CD8-positive, alpha-beta memory T cell (primary cell): Measurements from ENCODE around the gene PNPLA5. TPM values are rescaled to one million over a fixed set of nuclear protein-coding genes. Genes with fewer than 3 reads are reported as not detected.

ENCODE experiments used
- CTCF ChIA-PET: fragments of 350-600 bp; sonication (Branson Sonifier 250); formaldehyde crosslinking; loops from one replicate; lab custom pipeline; 2021; ENCODE audit warnings: antibody characterized with exemption; lab: Charles Lee
- POLR2A ChIA-PET: fragments of 350-600 bp; sonication (Branson Sonifier 250); formaldehyde crosslinking; loops from one replicate; lab custom pipeline; 2021; ENCODE audit warnings: antibody characterized with exemption; lab: Charles Lee
- DNase-seq, 5 donors: peaks; one replicate each; pipeline versions ENCODE4 v3.0.0 to v3.0.0-alpha.2; 2020 to 2022; ENCODE audit warnings: mixed read lengths in 1 of 5
- H3K27ac ChIP-seq: one replicate; pipeline ENCODE4 v1.7.0; 2013; ENCODE audit warnings: low read depth, mild to moderate bottlenecking, low read length, moderate library complexity
- H3K27me3 ChIP-seq: 2 replicates; pipeline ENCODE4 v1.7.0; 2013; ENCODE audit warnings: low read length, mild to moderate bottlenecking; ENCODE audit not compliant: insufficient read depth, poor library complexity, severe bottlenecking
- H3K36me3 ChIP-seq: 2 replicates; pipeline ENCODE4 v1.7.0; 2013; ENCODE audit warnings: mild to moderate bottlenecking, low read length, moderate library complexity; ENCODE audit not compliant: insufficient read depth
- H3K4me1 ChIP-seq: 2 replicates; pipeline ENCODE4 v1.7.0; 2013; ENCODE audit warnings: mild to moderate bottlenecking, low read length, moderate library complexity; ENCODE audit not compliant: insufficient read depth
- H3K4me3 ChIP-seq: 2 replicates; pipeline ENCODE4 v1.7.0; 2013; ENCODE audit warnings: mild to moderate bottlenecking, low read length
- H3K9me3 ChIP-seq: 2 replicates; pipeline ENCODE4 v1.7.0; 2013; ENCODE audit warnings: mild to moderate bottlenecking, low read length
- H3K27ac Mint-ChIP-seq, 8 donors: one replicate each; pipeline ENCODE4 v1.8.0; 2020 to 2021; ENCODE audit warnings: mixed read lengths in 8 of 8, mild to moderate bottlenecking in 6 of 8, inconsistent platforms in 3 of 8, moderate library complexity in 3 of 8
- H3K27me3 Mint-ChIP-seq, 2 donors: one replicate each; pipeline ENCODE4 v1.8.0; 2020 to 2021; ENCODE audit warnings: mixed read lengths in 2 of 2, mild to moderate bottlenecking in 1 of 2, moderate library complexity in 1 of 2
- H3K36me3 Mint-ChIP-seq, 3 donors: one replicate each; pipeline ENCODE4 v1.8.0; 2020 to 2021; ENCODE audit warnings: mixed read lengths in 3 of 3, inconsistent platforms in 1 of 3, mild to moderate bottlenecking in 1 of 3
- H3K4me1 Mint-ChIP-seq, 3 donors: one replicate each; pipeline ENCODE4 v1.8.0; 2020 to 2021; ENCODE audit warnings: mixed read lengths in 3 of 3, inconsistent platforms in 1 of 3, mild to moderate bottlenecking in 1 of 3
- H3K4me3 Mint-ChIP-seq, 7 donors: one replicate each; pipeline ENCODE4 v1.8.0; 2020 to 2021; ENCODE audit warnings: mixed read lengths in 7 of 7, mild to moderate bottlenecking in 6 of 7, moderate library complexity in 4 of 7, inconsistent platforms in 2 of 7
- H3K9me3 Mint-ChIP-seq, 5 donors: one replicate each; pipeline ENCODE4 v1.8.0; 2020 to 2022; ENCODE audit warnings: mixed read lengths in 5 of 5, mild to moderate bottlenecking in 3 of 5, moderate library complexity in 2 of 5, inconsistent platforms in 1 of 5
- polyA plus RNA-seq: library from polyadenylated mRNA; unstranded; fragments of 300-500 nt; fragmentation: Illumina TruSeq; gene quantifications from one replicate; pipeline ENCODE4 v1.2.3, GENCODE V29; 2021
- total RNA-seq, 2 experiments: library from RNA; stranded (reverse); gene quantifications; one replicate each; pipeline ENCODE4 v1.2.3, GENCODE V29; 2021

PNPLA5 gene
- total and polyA plus RNA-seq, 3 experiments from 2014 or later = not detected

DNA sequence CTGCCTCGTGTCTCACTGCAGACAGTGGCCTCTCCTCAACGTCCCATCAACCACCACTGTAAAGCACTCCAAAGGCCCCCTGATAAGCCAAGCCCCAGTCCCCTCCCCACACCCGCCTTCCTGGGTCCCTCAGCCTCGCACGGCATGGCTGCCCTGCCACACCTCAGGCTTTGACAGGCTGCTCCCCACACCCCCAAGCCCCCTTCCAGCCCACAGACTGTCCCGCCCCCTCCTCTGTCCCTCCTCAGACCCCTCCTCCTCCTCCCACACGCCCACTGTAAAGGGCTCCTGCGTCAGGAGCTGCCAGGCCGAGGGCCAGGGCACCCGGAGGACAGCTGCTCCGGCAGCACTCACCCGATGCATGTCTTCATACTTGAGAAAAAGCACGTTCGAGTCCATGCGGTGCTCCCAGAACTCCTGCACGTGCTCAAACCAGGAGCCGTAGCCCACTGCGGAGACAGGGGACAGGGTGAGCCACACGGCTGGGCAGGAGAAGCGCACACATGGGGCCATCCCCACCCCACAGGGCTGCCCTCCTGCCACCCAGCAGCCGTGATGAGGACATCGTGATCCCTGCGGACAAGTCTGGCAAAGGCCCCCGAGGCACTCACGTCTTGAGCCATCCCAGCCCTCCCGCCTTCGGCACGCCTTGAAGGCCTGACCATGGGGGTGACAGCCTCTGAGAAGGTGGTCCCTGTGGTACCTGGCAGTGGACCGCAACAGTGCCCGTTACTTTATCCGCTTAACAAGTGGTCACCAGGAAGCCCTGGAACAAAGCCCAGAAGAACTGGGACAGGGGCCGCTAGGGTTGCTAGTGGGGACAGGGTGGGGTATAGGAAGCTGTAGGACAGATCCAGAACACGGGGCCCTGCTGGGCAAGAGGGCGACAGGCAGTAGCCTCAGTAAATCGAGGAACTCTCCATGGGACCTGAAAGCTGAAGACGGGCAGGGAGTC is 58.2 kb downstream of the PNPLA5 start:
- H3K4me3 ChIP-seq = no peak overlapping the region

DNA sequence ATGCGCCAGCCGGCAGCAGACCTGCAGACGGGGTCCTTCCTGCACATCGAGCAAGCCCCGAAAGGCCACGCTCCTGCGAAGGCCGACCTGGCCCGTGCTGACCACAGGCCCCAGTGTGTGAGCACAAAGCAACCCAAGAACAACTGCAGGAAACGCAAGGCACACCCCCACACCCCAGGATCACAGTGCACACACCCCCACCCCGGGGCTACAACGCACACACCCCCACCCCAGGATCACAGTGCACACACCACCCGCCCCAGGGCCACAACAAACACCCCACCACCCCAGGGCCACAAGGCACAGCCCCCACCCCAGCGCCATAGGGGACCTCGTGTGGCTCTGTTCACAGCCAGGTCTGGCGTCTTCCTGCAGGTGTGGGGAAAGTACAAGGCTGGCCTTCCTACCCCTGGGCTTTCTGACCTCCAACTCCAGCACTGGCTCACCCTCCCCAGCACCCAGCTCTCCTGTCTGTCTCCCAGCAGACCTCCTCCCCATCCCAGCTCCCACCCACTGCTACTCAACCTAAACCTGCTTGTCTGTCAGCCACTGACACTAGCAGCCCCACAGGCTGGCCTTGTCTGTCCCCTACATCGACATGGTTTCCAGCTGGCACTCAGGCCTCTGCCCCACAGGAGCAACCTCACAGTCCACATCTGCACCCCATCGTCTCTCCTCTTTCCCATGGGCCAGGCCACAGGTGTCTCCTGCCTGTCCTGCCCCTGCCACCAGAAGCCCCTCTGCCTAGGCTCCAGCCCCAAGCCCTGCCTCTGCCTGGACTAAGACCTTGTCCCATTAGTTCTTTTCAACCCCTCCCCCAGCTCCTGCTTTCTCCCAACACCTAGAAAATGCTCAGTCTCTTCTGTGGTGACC is 59.2 kb downstream of the PNPLA5 start:
- Mint-ChIP-seq H3K9me3 (no peaks in the 10 kb centered on the region), H3K27ac (no peak overlapping the region), H3K27me3 (peaks cover 0 to 13% of the 10 kb centered on the region in 2 donors), H3K4me1 (no peaks in the 10 kb centered on the region), H3K36me3 (no peaks in the 10 kb centered on the region), H3K4me3 (no peak overlapping the region)
- POLR2A ChIA-PET = no interaction called here
- DNase-seq = no peak
- H3K4me1 ChIP-seq = no peaks in the 10 kb centered on the region
- H3K9me3 ChIP-seq = no peaks in the 10 kb centered on the region
- H3K36me3 ChIP-seq = no peaks in the 10 kb centered on the region
- no peaks in the 10 kb centered on the region for H3K27me3 ChIP-seq
- CTCF ChIA-PET = no interaction called here
- H3K4me3 ChIP-seq = no peak overlapping the region
- no peak overlapping the region for H3K27ac ChIP-seq

More for the DNA sequence above, 58.2 kb downstream of the PNPLA5 start:
- Histone ChIP-seq H3K9me3 (no peaks in the 10 kb centered on the region), H3K4me1 (no peaks in the 10 kb centered on the region), H3K36me3 (no peaks in the 10 kb centered on the region), H3K27me3 (no peaks in the 10 kb centered on the region), H3K27ac (no peak overlapping the region)
- H3K36me3 Mint-ChIP-seq = no peaks in the 10 kb centered on the region
- H3K9me3 Mint-ChIP-seq = no peaks in the 10 kb centered on the region
- no peak overlapping the region for H3K4me3 Mint-ChIP-seq
- no peak overlapping the region for H3K27ac Mint-ChIP-seq
- POLR2A ChIA-PET = no interaction called here
- no peaks in the 10 kb centered on the region for H3K4me1 Mint-ChIP-seq
- peak in 1 of 5 donors; percentile 13 for DNase-seq
- H3K27me3 Mint-ChIP-seq = peaks cover 0 to 13% of the 10 kb centered on the region in 2 donors
- CTCF ChIA-PET = no interaction called here

DNA sequence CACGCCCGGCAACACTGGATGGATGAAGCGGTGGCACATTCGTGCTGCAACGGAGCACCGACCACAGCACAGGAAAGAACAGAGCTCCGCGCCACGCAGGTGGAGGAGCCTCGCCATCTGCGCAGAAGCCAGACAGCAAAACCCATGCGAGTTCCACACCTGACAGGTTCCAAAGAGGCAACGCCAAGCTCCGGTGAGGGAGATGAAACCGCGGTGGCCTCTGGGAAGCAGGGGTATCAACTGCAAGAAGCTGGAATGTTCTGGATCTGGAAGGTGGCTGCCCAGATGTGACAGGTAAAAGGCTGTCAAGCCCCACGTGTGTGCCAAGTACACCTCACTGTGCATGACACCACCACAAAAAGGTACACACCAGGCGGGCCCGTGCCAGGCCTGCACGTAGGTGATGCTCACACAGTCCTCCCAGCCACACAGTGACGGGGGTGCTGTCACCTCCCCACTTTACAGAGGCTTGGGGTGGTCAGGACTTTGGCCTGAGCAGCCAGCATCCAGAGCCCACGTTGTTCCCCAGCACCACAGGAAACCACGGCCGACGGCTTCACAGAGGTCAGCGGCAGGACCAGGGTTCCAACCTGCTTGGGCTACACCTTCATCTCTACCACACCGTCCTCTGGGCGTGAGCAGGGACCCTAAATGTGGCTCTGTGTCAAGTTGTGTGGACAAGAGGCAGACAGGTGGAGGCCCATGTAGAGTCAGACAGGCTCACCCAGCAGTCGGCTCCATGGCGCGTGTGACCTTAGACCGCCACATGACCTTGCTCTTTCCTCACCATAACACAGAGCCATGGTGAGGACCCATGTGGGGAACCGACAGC is 60.0 kb downstream of the PNPLA5 start:
- POLR2A ChIA-PET = no interaction called here

DNA sequence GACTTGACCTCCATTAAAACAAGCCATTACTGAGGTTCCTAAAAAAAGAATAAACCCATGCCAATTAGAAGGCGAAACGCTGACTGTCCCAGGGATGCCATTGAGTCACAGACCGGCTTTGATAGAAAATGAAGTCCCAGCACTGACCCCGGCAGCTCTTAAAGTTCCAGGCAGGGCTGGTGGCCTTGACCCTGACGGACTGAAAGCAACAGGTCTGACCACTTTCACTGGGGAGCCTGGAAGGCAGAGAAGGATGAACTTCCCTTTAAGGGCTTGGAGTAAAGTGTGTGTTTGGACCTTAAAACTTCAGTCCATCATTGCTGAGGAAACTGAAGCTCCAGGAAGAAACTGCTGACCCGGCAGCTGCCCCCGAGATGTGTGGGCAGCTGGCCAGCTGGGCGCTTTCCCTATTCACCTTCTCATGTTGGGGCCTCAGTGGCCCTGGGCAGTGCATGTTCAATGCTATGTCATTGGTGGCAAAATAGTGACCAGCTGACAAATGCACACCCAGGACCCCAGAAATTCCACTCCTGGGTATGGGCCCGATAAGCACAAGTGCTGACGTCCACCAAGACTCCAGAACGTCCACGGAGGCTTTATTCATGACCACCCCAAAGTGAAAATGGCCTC is 60.8 kb downstream of the PNPLA5 start:
- DNase-seq = no peak
- no peaks in the 10 kb centered on the region for H3K4me1 ChIP-seq
- ChIA-PET CTCF (no interaction called here), POLR2A (no interaction called here)
- H3K27me3 ChIP-seq = no peaks in the 10 kb centered on the region
- no peak overlapping the region for H3K27ac Mint-ChIP-seq
- H3K4me3 ChIP-seq = no peak overlapping the region
- no peaks in the 10 kb centered on the region for H3K36me3 ChIP-seq
- no peaks in the 10 kb centered on the region for H3K9me3 ChIP-seq
- H3K27me3 Mint-ChIP-seq = peaks cover 2 to 22% of the 10 kb centered on the region in 2 donors
- no peaks in the 10 kb centered on the region for H3K4me1 Mint-ChIP-seq
- H3K4me3 Mint-ChIP-seq = no peak overlapping the region
- H3K36me3 Mint-ChIP-seq = no peaks in the 10 kb centered on the region
- H3K9me3 Mint-ChIP-seq = no peaks in the 10 kb centered on the region
- no peak overlapping the region for H3K27ac ChIP-seq

More for the DNA sequence above, 60.0 kb downstream of the PNPLA5 start:
- no peaks in the 10 kb centered on the region for H3K9me3 ChIP-seq
- peaks cover 0 to 15% of the 10 kb centered on the region in 2 donors for H3K27me3 Mint-ChIP-seq
- no peaks in the 10 kb centered on the region for H3K36me3 ChIP-seq
- no peak overlapping the region for H3K4me3 Mint-ChIP-seq
- CTCF ChIA-PET = no interaction called here
- H3K27me3 ChIP-seq = no peaks in the 10 kb centered on the region
- no peaks in the 10 kb centered on the region for H3K36me3 Mint-ChIP-seq
- no peaks in the 10 kb centered on the region for H3K4me1 ChIP-seq
- no peaks in the 10 kb centered on the region for H3K4me1 Mint-ChIP-seq
- no peak overlapping the region for H3K27ac Mint-ChIP-seq
- no peak overlapping the region for H3K27ac ChIP-seq
- H3K4me3 ChIP-seq = no peak overlapping the region
- no peak for DNase-seq
- no peaks in the 10 kb centered on the region for H3K9me3 Mint-ChIP-seq

DNA sequence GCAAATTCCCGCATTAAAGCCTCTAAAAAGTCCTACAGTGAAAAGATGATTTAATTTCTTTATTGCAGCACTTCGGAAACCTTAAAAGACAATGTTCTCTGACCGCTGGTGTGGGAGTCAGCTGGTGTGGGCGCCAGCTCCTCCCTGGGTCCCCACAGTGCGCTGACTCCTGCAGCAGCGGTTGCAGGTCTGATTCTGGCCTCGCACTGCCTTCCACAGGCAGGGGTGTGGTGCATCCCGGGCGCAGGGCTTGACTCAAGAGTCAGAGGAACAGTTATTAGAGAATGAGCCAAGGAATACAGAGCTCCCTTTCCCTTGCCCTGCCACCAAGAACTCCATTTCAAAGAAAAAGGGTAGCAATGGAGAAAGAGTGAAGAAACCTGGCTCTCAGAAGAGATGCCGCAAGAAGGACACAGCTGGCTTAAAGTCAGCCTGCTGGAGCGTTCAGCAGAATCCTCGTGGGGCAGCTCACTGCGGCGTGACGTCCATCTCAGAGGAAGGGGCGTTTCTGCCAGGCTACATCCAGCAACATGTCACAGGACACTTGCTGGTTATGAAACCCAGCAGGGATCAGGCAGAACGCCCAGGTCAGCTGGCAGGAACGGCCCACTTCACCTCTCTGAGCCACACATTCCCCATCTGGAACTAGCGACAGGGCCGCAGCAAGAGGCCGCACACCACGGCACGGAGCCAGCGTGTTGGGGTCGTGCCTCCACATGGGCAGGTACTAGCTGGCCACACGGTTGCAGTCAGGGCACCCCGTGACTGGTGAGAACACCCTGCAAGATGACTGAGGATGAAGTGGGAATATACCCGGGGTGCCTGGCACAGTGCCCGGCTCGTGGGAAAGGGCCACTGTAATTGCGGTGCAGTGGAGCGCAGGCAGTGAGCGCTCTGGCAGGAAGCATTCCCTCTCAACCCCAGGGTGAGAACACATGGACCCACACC is 61.6 kb downstream of the PNPLA5 start:
- Mint-ChIP-seq H3K27ac (no peak overlapping the region), H3K27me3 (peaks cover 2 to 25% of the 10 kb centered on the region in 2 donors), H3K9me3 (no peaks in the 10 kb centered on the region), H3K4me3 (no peak overlapping the region), H3K4me1 (no peaks in the 10 kb centered on the region), H3K36me3 (no peaks in the 10 kb centered on the region)
- H3K27ac ChIP-seq = no peak overlapping the region
- ChIA-PET CTCF (no interaction called here), POLR2A (no interaction called here)
- H3K4me1 ChIP-seq = no peaks in the 10 kb centered on the region
- no peaks in the 10 kb centered on the region for H3K9me3 ChIP-seq
- H3K27me3 ChIP-seq = no peaks in the 10 kb centered on the region
- no peak for DNase-seq
- no peak overlapping the region for H3K4me3 ChIP-seq
- H3K36me3 ChIP-seq = no peaks in the 10 kb centered on the region
